ENCODE measurements around the gene RTL10. TPM values are rescaled to one million over a fixed set of nuclear protein-coding genes. Genes with fewer than 3 reads are reported as not detected.
A peak's percentile ranks its signal among the peaks of the same experiment; 100 is the strongest.

Gene RTL10
- total RNA-seq, 1 donor from 2014 or later, result 27.2 TPM

GRCh38 chr22:19823902-19824211, 30.8 kb downstream of the RTL10 start:
- Mint-ChIP-seq H3K36me3 (ENCODE audit: insufficient read depth) (peaks cover 2% of the 10 kb centered on the region), H3K4me1 (ENCODE audit: low read depth) (no peaks in the 10 kb centered on the region), H3K4me3 (ENCODE audit: low read depth) (no peak overlapping the region), H3K27me3 (no peaks in the 10 kb centered on the region), H3K9me3 (ENCODE audit: low read depth) (peaks cover 4% of the 10 kb centered on the region), H3K27ac (no peak overlapping the region)
- no peak for DNase-seq (ENCODE audit: low spot score, unreplicated experiment)
- TF ChIP-seq, protein P1, sequence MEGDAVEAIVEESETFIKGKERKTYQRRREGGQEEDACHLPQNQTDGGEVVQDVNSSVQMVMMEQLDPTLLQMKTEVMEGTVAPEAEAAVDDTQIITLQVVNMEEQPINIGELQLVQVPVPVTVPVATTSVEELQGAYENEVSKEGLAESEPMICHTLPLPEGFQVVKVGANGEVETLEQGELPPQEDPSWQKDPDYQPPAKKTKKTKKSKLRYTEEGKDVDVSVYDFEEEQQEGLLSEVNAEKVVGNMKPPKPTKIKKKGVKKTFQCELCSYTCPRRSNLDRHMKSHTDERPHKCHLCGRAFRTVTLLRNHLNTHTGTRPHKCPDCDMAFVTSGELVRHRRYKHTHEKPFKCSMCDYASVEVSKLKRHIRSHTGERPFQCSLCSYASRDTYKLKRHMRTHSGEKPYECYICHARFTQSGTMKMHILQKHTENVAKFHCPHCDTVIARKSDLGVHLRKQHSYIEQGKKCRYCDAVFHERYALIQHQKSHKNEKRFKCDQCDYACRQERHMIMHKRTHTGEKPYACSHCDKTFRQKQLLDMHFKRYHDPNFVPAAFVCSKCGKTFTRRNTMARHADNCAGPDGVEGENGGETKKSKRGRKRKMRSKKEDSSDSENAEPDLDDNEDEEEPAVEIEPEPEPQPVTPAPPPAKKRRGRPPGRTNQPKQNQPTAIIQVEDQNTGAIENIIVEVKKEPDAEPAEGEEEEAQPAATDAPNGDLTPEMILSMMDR (IDR thresholded peaks at IDR 0.05; ENCODE audit: unreplicated experiment), result no peak

DNA sequence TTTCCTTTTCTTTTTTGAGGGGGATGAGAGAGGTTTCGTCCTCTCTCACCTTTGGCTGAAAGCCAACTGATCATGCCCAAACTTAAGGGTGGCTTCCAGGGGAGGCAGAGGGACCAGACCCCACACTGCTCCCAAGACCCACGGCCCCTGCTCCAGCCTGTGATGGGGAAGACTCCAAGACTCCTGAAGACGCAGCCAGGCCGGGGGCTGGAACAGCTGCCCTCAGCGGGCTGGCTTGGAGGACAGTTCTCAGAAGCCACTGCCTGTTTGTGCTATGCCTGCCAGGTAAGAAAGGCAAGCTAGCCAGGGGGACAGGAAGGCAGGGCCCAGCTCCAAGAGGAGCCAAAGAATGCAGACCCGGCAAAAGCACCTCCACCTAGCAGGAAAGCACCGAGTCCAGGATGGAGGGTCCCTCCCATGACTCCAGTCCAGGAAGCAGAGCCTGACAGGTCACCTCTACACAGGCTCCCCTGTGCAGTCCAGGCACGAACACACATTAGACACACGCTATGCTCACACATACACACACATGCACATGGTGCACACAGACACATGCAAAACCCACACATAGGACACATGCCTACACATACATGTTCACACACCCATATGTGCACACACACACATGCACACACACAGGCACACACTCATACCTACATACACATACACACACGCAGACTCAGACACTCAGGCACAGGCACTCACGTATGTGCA, 31.3 kb downstream of the RTL10 start:
- no peak overlapping the region for H3K27ac Mint-ChIP-seq
- H3K4me1 Mint-ChIP-seq (ENCODE audit: low read depth), result no peaks in the 10 kb centered on the region
- H3K9me3 Mint-ChIP-seq (ENCODE audit: low read depth), result peaks cover 4% of the 10 kb centered on the region
- no peak for DNase-seq (ENCODE audit: low spot score, unreplicated experiment)
- TF ChIP-seq, protein P1 (IDR thresholded peaks at IDR 0.05; ENCODE audit: unreplicated experiment), result no peak
- peaks cover 2% of the 10 kb centered on the region for H3K36me3 Mint-ChIP-seq (ENCODE audit: insufficient read depth)
- H3K4me3 Mint-ChIP-seq (ENCODE audit: low read depth), result no peak overlapping the region
- H3K27me3 Mint-ChIP-seq, result no peaks in the 10 kb centered on the region

- no peaks in the 10 kb centered on the region for H3K27me3 Mint-ChIP-seq
- TF ChIP-seq, protein P1 (IDR thresholded peaks at IDR 0.05; ENCODE audit: unreplicated experiment), result no peak
- H3K9me3 Mint-ChIP-seq (ENCODE audit: low read depth), result peaks cover 4% of the 10 kb centered on the region
- H3K4me3 Mint-ChIP-seq (ENCODE audit: low read depth), result no peak overlapping the region
- peak; percentile 7 for DNase-seq (ENCODE audit: low spot score, unreplicated experiment)
- no peaks in the 10 kb centered on the region for H3K4me1 Mint-ChIP-seq (ENCODE audit: low read depth)
- peaks cover 2% of the 10 kb centered on the region for H3K36me3 Mint-ChIP-seq (ENCODE audit: insufficient read depth)
- H3K27ac Mint-ChIP-seq, result no peak overlapping the region
Observed at GRCh38 chr22:19822301-19823117, 32.2 kb downstream of the RTL10 start.

- Mint-ChIP-seq H3K27ac (no peak overlapping the region), H3K4me1 (ENCODE audit: low read depth) (no peaks in the 10 kb centered on the region), H3K9me3 (ENCODE audit: low read depth) (peaks cover 4% of the 10 kb centered on the region), H3K4me3 (ENCODE audit: low read depth) (no peak overlapping the region), H3K27me3 (no peaks in the 10 kb centered on the region), H3K36me3 (ENCODE audit: insufficient read depth) (peaks cover 2% of the 10 kb centered on the region)
- DNase-seq (ENCODE audit: low spot score, unreplicated experiment), result no peak
- TF ChIP-seq, protein P1 (IDR thresholded peaks at IDR 0.05; ENCODE audit: unreplicated experiment), result no peak
Observed at GRCh38 chr22:19821523-19822300, 33.0 kb downstream of the RTL10 start.

GRCh38 chr22:19820880-19821522, 33.7 kb downstream of the RTL10 start:
- DNase-seq (ENCODE audit: low spot score, unreplicated experiment), result peak; percentile 8
- no peak overlapping the region for H3K27ac Mint-ChIP-seq
- no peaks in the 10 kb centered on the region for H3K27me3 Mint-ChIP-seq
- H3K36me3 Mint-ChIP-seq (ENCODE audit: insufficient read depth), result no peaks in the 10 kb centered on the region
- TF ChIP-seq, protein P1 (IDR thresholded peaks at IDR 0.05; ENCODE audit: unreplicated experiment), result no peak
- no peaks in the 10 kb centered on the region for H3K4me1 Mint-ChIP-seq (ENCODE audit: low read depth)
- H3K4me3 Mint-ChIP-seq (ENCODE audit: low read depth), result no peak overlapping the region
- no peaks in the 10 kb centered on the region for H3K9me3 Mint-ChIP-seq (ENCODE audit: low read depth)
